MCF 10A (cell line): ENCODE data around the gene B4GALT2. TPM values are rescaled to one million over a fixed set of nuclear protein-coding genes. Genes with fewer than 3 reads are reported as not detected.
A peak's percentile ranks its signal among the peaks of the same experiment; 100 is the strongest.

ENCODE experiments used
- BruUV-seq: library from RNA; stranded (reverse); fragments of 400-500 nt; replicated peaks from 2 replicates; lab custom pipeline; 2021; lab: Mats Ljungman, UMichigan
- CTCF ChIA-PET: fragments of 300-600 bp; sonication (Branson Sonifier 250); formaldehyde crosslinking; extraction: SDS; loops from one replicate; lab custom pipeline; 2021; ENCODE audit warnings: antibody characterized with exemption, inconsistent platforms; lab: Yijun Ruan, JAX
- POLR2A ChIA-PET: fragments of 300-600, 350-650 bp; sonication (Branson Sonifier 250); formaldehyde crosslinking; extraction: SDS; loops from one replicate; lab custom pipeline; 2020; ENCODE audit warnings: antibody characterized with exemption, inconsistent platforms; lab: Yijun Ruan, JAX
- DNase-seq: peaks from one replicate; pipeline ENCODE4 v3.0.0-alpha.2; 2018; ENCODE audit not compliant: unreplicated experiment
- H3K27ac Mint-ChIP-seq: one replicate; pipeline ENCODE4 v1.8.0; 2022; ENCODE audit warnings: mild to moderate bottlenecking, low read depth, mixed read lengths; ENCODE audit not compliant: unreplicated experiment
- H3K27me3 Mint-ChIP-seq: one replicate; pipeline ENCODE4 v1.8.0; 2022; ENCODE audit warnings: mixed read lengths; ENCODE audit not compliant: insufficient read depth, unreplicated experiment
- H3K36me3 Mint-ChIP-seq: one replicate; pipeline ENCODE4 v1.8.0; 2022; ENCODE audit warnings: mild to moderate bottlenecking, moderate library complexity, mixed read lengths; ENCODE audit not compliant: insufficient read depth, unreplicated experiment
- H3K4me1 Mint-ChIP-seq: one replicate; pipeline ENCODE4 v1.8.0; 2022; ENCODE audit warnings: mixed read lengths; ENCODE audit not compliant: insufficient read depth, unreplicated experiment
- H3K4me3 Mint-ChIP-seq: one replicate; pipeline ENCODE4 v1.8.0; 2022; ENCODE audit warnings: mild to moderate bottlenecking, moderate library complexity, mixed read lengths; ENCODE audit not compliant: unreplicated experiment
- H3K9me3 Mint-ChIP-seq: one replicate; pipeline ENCODE4 v1.8.0; 2022; ENCODE audit warnings: mixed read lengths; ENCODE audit not compliant: unreplicated experiment
- CTCF ChIP-seq: fragments of 200-600 bp; IDR thresholded peaks from one replicate; pipeline ENCODE4 v1.8.0; 2022; ENCODE audit warnings: antibody characterized with exemption, mild to moderate bottlenecking; ENCODE audit not compliant: unreplicated experiment
- intact Hi-C: fragments of 100-400 bp; cut with micrococcal nuclease; formaldehyde crosslinking; loops from 2 replicates; pipeline ENCODE4 v1.14.1; 2022
- total RNA-seq: library from RNA; stranded (reverse); gene quantifications from 2 replicates; pipeline ENCODE4 v1.2.3, GENCODE V29; 2022

The B4GALT2 gene
- total RNA-seq, 1 experiment from 2014 or later: 68.4 TPM

- Mint-ChIP-seq H3K27ac (no peak overlapping the region), H3K9me3 (no peaks in the 10 kb centered on the region), H3K27me3 (no peaks in the 10 kb centered on the region), H3K4me1 (peaks cover 9% of the 10 kb centered on the region), H3K4me3 (no peak overlapping the region), H3K36me3 (peaks cover 5% of the 10 kb centered on the region)
- intact Hi-C loops: loop anchor here (10.0 kb wide), 2 partner anchors 84 to 704 kb away; no protein-coding TSS in a partner anchor
- BruUV-seq: no TSS peak
- POLR2A ChIA-PET: interaction anchor here (1.6 to 1.8 kb wide), 2 partner anchors 35 to 175 kb away, joined by 4 to 7 read pairs; partner anchors contain the start of gene ATP6V0B
- CTCF ChIA-PET: interaction anchor here (1.0 to 3.0 kb wide), 3 partner anchors 109 to 178 kb away, joined by 3 to 20 read pairs (median 4); no protein-coding TSS in a partner anchor
- DNase-seq: no peak
- no peak for TF ChIP-seq CTCF
These were observed 40.0 kb upstream of the B4GALT2 start for GRCh38 chr1:43938892-43939587.

- POLR2A ChIA-PET: interaction anchor here (1.2 kb wide), 1 partner anchor 7 kb away, joined by 5 read pairs; no protein-coding TSS in a partner anchor
- H3K4me1 Mint-ChIP-seq: peaks cover 16% of the 10 kb centered on the region
- no peak for TF ChIP-seq CTCF
- no peak for DNase-seq
- no TSS peak for BruUV-seq
- no peaks in the 10 kb centered on the region for H3K27me3 Mint-ChIP-seq
- CTCF ChIA-PET: interaction anchor here (0.7 to 4.3 kb wide), 4 partner anchors 8 to 179 kb away, joined by 3 to 60 read pairs (median 8); partner anchors contain the start of gene ARTN
- no peaks in the 10 kb centered on the region for H3K9me3 Mint-ChIP-seq
- no peak overlapping the region for H3K27ac Mint-ChIP-seq
- H3K4me3 Mint-ChIP-seq: no peak overlapping the region
- H3K36me3 Mint-ChIP-seq: peaks cover 11% of the 10 kb centered on the region
- intact Hi-C loops: no loop called here
These were observed 36.6 kb upstream of the B4GALT2 start for GRCh38 chr1:43942411-43942810.

- Mint-ChIP-seq H3K36me3 (peaks cover 11% of the 10 kb centered on the region), H3K4me1 (peaks cover 22% of the 10 kb centered on the region), H3K9me3 (no peaks in the 10 kb centered on the region), H3K27ac (no peak overlapping the region), H3K27me3 (no peaks in the 10 kb centered on the region), H3K4me3 (peak overlapping the region; percentile 99)
- no peak for DNase-seq
- no TSS peak for BruUV-seq
- CTCF ChIA-PET: interaction anchor here (0.6 to 4.3 kb wide), 5 partner anchors 11 to 181 kb away, joined by 3 to 60 read pairs (median 7); partner anchors contain the start of gene ARTN
- TF ChIP-seq CTCF: no peak
- intact Hi-C loops: no loop called here
- POLR2A ChIA-PET: interaction anchor here (1.6 to 2.5 kb wide), 4 partner anchors 9 to 181 kb away, joined by 4 to 21 read pairs (median 8); partner anchors contain the start of gene ATP6V0B
These were observed 34.1 kb upstream of the B4GALT2 start for GRCh38 chr1:43944860-43945259.

- H3K4me1 Mint-ChIP-seq: peaks cover 29% of the 10 kb centered on the region
- ChIA-PET CTCF (interaction anchor here (0.6 to 4.3 kb wide), 24 partner anchors 8 to 234 kb away, joined by 3 to 60 read pairs (median 4); partner anchors contain the start of genes ARTN and DPH2), POLR2A (interaction anchor here (0.6 to 3.8 kb wide), 22 partner anchors 8 to 776 kb away, joined by 3 to 28 read pairs (median 3); partner anchors contain the start of genes ATP6V0B, DPH2, KDM4A and ST3GAL3)
- BruUV-seq: TSS peak; percentile 74
- H3K27me3 Mint-ChIP-seq: no peaks in the 10 kb centered on the region
- peak overlapping the region; percentile 99 for H3K27ac Mint-ChIP-seq
- no peak for TF ChIP-seq CTCF
- peaks cover 11% of the 10 kb centered on the region for H3K36me3 Mint-ChIP-seq
- DNase-seq: no peak
- H3K9me3 Mint-ChIP-seq: no peaks in the 10 kb centered on the region
- H3K4me3 Mint-ChIP-seq: peak overlapping the region; percentile 99
- intact Hi-C loops: loop anchor here (1.0 kb wide), 2 partner anchors 24 to 182 kb away; no protein-coding TSS in a partner anchor
These were observed 33.3 kb upstream of the B4GALT2 start for GRCh38 chr1:43945674-43946235.
